ENCODE measurements around the gene MICAL2. TPM values are rescaled to one million over a fixed set of nuclear protein-coding genes. Genes with fewer than 3 reads are reported as not detected.

MICAL2 gene
- total RNA-seq, 2 donors from 2014 or later = 13.1 to 285 TPM

- DNase-seq (ENCODE audit: low spot score) = no peak
- H3K36me3 ChIP-seq = no peaks in the 10 kb centered on the region
- no peak overlapping the region for H3K4me3 ChIP-seq
- no peaks in the 10 kb centered on the region for H3K27me3 ChIP-seq (replicated peaks; ENCODE audit: insufficient read depth)
- 75% methylated on average over 3 of the region's 3 CpGs for WGBS
- no peaks in the 10 kb centered on the region for H3K4me1 ChIP-seq (replicated peaks)
- TF ChIP-seq POLR2AphosphoS5 (IDR thresholded peaks at IDR 0.05) = no peak
- TF ChIP-seq CTCF (IDR thresholded peaks at IDR 0.05) = no peak
- TF ChIP-seq POLR2A (IDR thresholded peaks at IDR 0.05) = no peak
- no peak overlapping the region for H3K27ac ChIP-seq
- H3K9me3 ChIP-seq = no peaks in the 10 kb centered on the region
- intact Hi-C loops (cut with DNase I) = no loop called here
Measured at GRCh38 chr11:12123799-12124198, 13.4 kb downstream of the MICAL2 start.

GRCh38 chr11:12124306-12124705 lies 13.9 kb downstream of the MICAL2 start:
- H3K27me3 ChIP-seq (replicated peaks; ENCODE audit: insufficient read depth) = no peaks in the 10 kb centered on the region
- no peaks in the 10 kb centered on the region for H3K4me1 ChIP-seq (replicated peaks)
- no peak for TF ChIP-seq POLR2AphosphoS5 (IDR thresholded peaks at IDR 0.05)
- no peak for TF ChIP-seq CTCF (IDR thresholded peaks at IDR 0.05)
- TF ChIP-seq POLR2A (IDR thresholded peaks at IDR 0.05) = no peak
- 92% methylated on average over 9 of the region's 9 CpGs for WGBS
- no peak overlapping the region for H3K27ac ChIP-seq
- no peak overlapping the region for H3K4me3 ChIP-seq
- DNase-seq (ENCODE audit: low spot score) = no peak
- no peaks in the 10 kb centered on the region for H3K36me3 ChIP-seq
- no peaks in the 10 kb centered on the region for H3K9me3 ChIP-seq
- intact Hi-C loops (cut with DNase I) = no loop called here

GRCh38 chr11:12125609-12126149 lies 15.3 kb downstream of the MICAL2 start:
- Histone ChIP-seq H3K4me1 (replicated peaks) (no peaks in the 10 kb centered on the region), H3K27ac (no peak overlapping the region), H3K36me3 (no peaks in the 10 kb centered on the region), H3K27me3 (replicated peaks; ENCODE audit: insufficient read depth) (no peaks in the 10 kb centered on the region), H3K9me3 (no peaks in the 10 kb centered on the region), H3K4me3 (no peak overlapping the region)
- intact Hi-C loops (cut with DNase I) = no loop called here
- WGBS = 72% methylated on average over 4 of the region's 4 CpGs
- no peak for DNase-seq (ENCODE audit: low spot score)
- TF ChIP-seq POLR2AphosphoS5 (IDR thresholded peaks at IDR 0.05) (no peak), CTCF (IDR thresholded peaks at IDR 0.05) (no peak), POLR2A (IDR thresholded peaks at IDR 0.05) (no peak)

GRCh38 chr11:12126344-12127019 lies 16.1 kb downstream of the MICAL2 start:
- no peak for DNase-seq (ENCODE audit: low spot score)
- Histone ChIP-seq H3K4me1 (replicated peaks) (no peaks in the 10 kb centered on the region), H3K27ac (no peak overlapping the region)

More at GRCh38 chr11:12126344-12127019, 16.1 kb downstream of the MICAL2 start:
- no peaks in the 10 kb centered on the region for H3K36me3 ChIP-seq
- H3K9me3 ChIP-seq = no peaks in the 10 kb centered on the region
- intact Hi-C loops (cut with DNase I) = no loop called here
- H3K4me3 ChIP-seq = no peak overlapping the region
- WGBS = 78% methylated on average over 4 of the region's 4 CpGs
- TF ChIP-seq POLR2AphosphoS5 (IDR thresholded peaks at IDR 0.05) (no peak), POLR2A (IDR thresholded peaks at IDR 0.05) (no peak), CTCF (IDR thresholded peaks at IDR 0.05) (no peak)
- no peaks in the 10 kb centered on the region for H3K27me3 ChIP-seq (replicated peaks; ENCODE audit: insufficient read depth)
